22Rv1 (cell line): ENCODE results near the gene SRRT.

Experiments
- H3K27ac ChIP-seq: fragments of 450-650 bp; 2 replicates; pipeline ENCODE4 v1.5.1; 2017
- ZFX ChIP-seq: fragments of 450-650 bp; IDR thresholded peaks from 2 replicates; pipeline ENCODE4 v1.6.1; 2017; ENCODE audit warnings: antibody characterized with exemption, borderline replicate concordance
- TF ChIP-seq, protein P1 (sequence below): fragments of 450-650 bp; IDR thresholded peaks from 2 replicates; pipeline ENCODE4 v1.5.1; 2017; ENCODE audit warnings: mild to moderate bottlenecking

Gene SRRT

DNA sequence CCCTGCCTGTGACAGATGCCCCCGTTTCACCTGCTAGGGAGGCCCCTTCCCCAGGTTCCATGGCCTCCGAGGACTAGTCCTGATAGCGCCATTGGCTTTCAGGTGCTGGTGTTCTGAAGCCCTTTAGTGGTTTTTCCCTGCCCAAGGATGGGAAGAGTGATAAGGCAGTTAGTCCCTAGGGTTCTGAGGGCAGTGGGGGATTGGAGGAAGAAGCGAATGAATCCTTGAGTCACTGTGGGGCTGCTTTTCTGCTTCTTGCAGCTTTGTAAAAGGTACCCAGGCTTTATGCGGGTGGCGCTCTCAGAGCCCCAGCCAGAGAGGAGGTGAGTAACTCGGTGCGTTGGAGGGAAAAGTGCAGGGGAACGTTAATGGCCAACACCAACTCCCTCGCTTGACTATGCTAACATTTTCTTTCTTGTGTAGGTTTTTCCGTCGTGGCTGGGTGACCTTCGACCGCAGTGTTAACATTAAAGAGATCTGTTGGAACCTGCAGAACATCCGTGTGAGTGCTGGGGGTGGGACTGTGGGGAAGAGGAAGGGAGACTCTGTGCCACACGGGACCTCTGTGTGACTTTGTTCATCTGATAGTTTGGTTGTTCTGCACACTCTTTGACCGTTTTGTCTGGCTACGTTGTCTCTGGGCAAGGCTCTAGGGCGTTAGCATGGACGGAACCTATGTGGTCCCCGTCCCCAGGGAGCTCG is 10.7 kb downstream of the SRRT start:
- TF ChIP-seq ZFX = no peak
- TF ChIP-seq, protein P1, sequence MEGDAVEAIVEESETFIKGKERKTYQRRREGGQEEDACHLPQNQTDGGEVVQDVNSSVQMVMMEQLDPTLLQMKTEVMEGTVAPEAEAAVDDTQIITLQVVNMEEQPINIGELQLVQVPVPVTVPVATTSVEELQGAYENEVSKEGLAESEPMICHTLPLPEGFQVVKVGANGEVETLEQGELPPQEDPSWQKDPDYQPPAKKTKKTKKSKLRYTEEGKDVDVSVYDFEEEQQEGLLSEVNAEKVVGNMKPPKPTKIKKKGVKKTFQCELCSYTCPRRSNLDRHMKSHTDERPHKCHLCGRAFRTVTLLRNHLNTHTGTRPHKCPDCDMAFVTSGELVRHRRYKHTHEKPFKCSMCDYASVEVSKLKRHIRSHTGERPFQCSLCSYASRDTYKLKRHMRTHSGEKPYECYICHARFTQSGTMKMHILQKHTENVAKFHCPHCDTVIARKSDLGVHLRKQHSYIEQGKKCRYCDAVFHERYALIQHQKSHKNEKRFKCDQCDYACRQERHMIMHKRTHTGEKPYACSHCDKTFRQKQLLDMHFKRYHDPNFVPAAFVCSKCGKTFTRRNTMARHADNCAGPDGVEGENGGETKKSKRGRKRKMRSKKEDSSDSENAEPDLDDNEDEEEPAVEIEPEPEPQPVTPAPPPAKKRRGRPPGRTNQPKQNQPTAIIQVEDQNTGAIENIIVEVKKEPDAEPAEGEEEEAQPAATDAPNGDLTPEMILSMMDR = no peak
- H3K27ac ChIP-seq = peak overlapping the region; percentile 99

DNA sequence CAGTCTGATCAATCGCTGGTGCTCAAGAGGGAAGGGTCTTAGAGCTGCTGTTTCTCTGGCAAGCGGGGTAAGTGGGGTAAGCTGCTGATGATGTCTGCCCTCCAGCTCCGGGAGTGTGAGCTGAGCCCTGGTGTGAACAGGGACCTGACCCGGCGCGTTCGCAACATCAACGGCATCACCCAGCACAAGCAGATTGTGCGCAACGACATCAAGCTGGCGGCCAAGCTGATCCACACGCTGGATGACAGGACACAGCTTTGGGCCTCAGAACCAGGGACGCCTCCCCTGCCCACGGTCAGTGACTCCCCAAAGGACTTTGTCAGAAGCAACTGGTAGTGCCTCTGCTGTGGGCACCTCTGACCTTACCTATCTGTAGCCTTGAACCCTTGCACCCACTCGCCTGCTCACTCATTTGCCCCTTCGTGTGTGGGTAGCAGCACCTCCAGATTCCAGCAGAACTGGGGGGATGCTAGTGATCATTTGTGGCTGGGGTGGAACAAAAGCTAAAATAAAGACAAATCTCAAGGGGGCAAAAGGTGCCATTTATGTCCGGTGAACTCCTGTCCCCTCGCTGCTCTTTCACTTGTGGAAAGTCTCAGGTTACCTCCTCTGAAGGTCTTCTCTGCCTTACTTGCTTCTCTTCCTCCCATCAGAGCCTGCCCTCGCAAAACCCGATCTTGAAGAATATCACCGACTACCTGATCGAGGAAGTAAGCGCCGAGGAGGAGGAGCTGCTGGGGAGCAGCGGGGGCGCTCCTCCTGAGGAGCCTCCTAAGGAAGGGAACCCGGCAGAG is 11.4 kb downstream of the SRRT start:
- peak overlapping the region; percentile 99 for H3K27ac ChIP-seq

DNA sequence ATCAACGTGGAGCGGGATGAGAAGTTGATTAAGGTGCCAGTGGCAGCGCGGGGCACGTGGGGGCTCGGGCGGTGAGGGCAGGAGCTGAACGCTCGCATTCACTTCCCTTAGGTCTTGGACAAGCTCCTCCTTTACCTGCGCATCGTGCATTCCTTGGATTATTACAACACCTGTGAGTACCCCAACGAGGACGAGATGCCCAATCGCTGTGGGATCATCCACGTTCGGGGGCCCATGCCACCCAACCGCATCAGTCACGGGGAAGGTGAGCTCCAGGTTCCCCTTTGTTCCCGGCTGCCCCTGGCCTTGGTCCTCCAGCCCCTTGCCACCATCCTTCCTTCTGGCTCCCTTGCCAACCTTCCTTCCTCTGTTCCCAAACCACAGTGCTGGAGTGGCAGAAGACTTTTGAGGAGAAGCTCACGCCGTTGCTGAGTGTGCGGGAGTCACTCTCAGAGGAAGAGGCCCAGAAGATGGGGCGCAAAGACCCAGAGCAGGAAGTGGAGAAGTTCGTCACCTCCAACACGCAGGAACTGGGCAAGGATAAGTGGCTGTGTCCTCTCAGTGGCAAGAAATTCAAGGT is 12.1 kb downstream of the SRRT start:
- TF ChIP-seq, protein P1 = no peak
- no peak for TF ChIP-seq ZFX
- peak overlapping the region; percentile 99 for H3K27ac ChIP-seq

More for the DNA sequence above, 11.4 kb downstream of the SRRT start:
- no peak for TF ChIP-seq ZFX
- TF ChIP-seq, protein P1 = no peak

DNA sequence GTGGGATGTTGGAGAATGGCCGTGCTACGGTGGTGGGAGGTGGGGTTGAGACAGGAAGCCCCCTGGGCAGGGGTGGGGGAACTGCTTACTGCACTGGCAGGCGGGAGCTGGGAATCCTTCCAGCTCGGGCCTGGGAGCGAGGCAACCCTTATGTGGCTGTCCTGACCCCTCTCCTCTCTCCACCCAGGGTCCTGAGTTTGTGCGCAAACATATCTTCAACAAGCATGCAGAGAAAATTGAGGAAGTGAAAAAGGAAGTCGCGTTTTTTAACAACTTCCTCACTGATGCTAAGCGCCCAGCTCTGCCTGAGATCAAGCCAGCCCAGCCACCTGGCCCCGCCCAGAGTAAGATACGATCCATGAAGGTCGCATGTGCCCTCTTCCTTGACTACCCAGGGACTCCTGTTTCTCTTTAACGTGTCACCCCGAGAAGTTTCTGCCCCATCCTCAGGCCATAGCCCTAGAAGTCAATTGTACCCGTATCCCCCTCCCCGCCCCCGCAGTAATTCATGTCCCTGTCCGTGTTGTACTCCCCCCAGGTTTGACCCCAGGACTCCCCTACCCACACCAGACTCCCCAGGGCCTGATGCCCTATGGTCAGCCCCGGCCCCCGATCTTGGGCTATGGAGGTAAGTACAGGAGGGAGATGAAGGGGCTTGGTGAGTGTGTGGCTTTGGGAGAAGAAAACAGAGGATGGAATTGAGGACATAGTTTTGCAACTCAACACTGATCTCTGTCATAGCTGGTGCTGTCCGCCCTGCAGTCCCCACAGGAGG is 12.8 kb downstream of the SRRT start:
- TF ChIP-seq ZFX = no peak
- TF ChIP-seq, protein P1 = no peak
- H3K27ac ChIP-seq = peak overlapping the region; percentile 99

DNA sequence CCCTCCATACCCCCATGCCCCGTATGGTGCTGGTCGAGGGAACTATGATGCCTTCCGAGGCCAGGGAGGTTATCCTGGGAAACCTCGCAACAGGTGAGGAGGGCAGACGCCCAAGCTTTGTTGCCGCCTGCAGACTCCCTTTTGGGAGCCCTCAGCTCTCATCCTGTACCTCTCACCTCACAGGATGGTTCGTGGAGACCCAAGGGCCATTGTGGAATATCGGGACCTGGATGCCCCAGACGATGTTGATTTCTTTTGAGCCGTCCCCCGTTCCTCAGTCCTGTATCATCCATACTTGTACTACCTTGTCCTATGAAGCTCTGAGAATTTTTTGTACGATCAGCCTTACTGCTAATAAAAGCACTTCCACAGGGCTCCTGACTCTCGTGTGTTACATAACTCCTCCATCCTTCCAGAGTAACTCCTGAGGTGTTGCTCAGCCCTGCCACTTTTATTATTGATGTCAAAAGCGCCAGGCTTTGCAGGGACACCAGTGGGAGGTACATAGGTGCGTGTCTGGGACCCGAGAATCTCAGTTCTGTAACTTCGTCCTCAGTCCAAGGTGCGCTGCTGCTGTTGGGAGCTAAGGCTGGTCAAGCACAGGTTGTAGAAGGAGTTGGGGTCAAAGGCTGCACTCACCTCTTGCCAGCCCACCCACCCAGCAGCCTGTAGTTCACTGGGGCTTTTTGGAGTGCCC is 13.5 kb downstream of the SRRT start:
- peak overlapping the region; percentile 99 for H3K27ac ChIP-seq

More for the DNA sequence above, 13.5 kb downstream of the SRRT start:
- TF ChIP-seq, protein P1 = no peak
- TF ChIP-seq ZFX = no peak
